Measurements from ENCODE around the gene PRR36. TPM values are rescaled to one million over a fixed set of nuclear protein-coding genes. Genes with fewer than 3 reads are reported as not detected.

PRR36 gene
- total and polyA plus RNA-seq, 10 of the 15 experiments (the other 5 are each of a cell fraction or from before 2014, with no cell fraction given): 0.04 TPM; not detected in 9

GRCh38 chr19:7920519-7921301, 46.5 kb upstream of the PRR36 start:
- intact Hi-C loops (cut with micrococcal nuclease; ENCODE audit: unreplicated experiment): no loop called here
- ChIA-PET RAD21 (ENCODE audit: unreplicated experiment) (interaction anchor here (0.6 to 2.5 kb wide), 16 partner anchors 9 to 818 kb away, joined by 3 to 17 read pairs (median 4); partner anchors contain the start of genes MAP2K7, TIMM44 and TRAPPC5), SMC1A (ENCODE audit: uncharacterized antibody, unreplicated experiment) (interaction anchor here (1.6 to 2.5 kb wide), 2 partner anchors 17 to 23 kb away, joined by 7 to 13 read pairs; partner anchors contain the start of genes MAP2K7 and TIMM44), CTCF (interaction anchor here (0.6 to 3.9 kb wide), 11 partner anchors 12 to 352 kb away, joined by 3 to 32 read pairs (median 3); partner anchors contain the start of genes MAP2K7, TIMM44 and TRAPPC5), POLR2A (interaction anchor here (0.5 to 2.9 kb wide), 9 partner anchors 9 to 821 kb away, joined by 3 to 27 read pairs (median 4); partner anchors contain the start of genes MAP2K7 and TIMM44)
- H4K20me1 ChIP-seq (ENCODE audit: control insufficient read depth, insufficient read depth): no peaks in the 10 kb centered on the region
- H3K79me2 ChIP-seq (ENCODE audit: control insufficient read depth, insufficient read depth, low read length): no peaks in the 10 kb centered on the region
- H3K4me2 ChIP-seq (ENCODE audit: control insufficient read depth, insufficient read depth): peak overlapping the region; percentile 96
- BruUV-seq (replicated peaks): TSS peak; percentile 88
- peak overlapping the region; percentile 97 for H2AFZ ChIP-seq (ENCODE audit: control insufficient read depth, low read depth, low read length)
- H3K4me3 ChIP-seq: peak overlapping the region; percentile 82
- in situ Hi-C loops (cut with MboI): no loop called here
- H3K9ac ChIP-seq (ENCODE audit: control insufficient read depth, insufficient read depth, low read length): peak overlapping the region; percentile 69
- peaks cover 8 to 21% of the 10 kb centered on the region in 2 experiments for H3K27me3 ChIP-seq (replicated peaks in 1 of 2; ENCODE audit: control insufficient read depth in 2 of 2, insufficient read depth in 2 of 2, low read length in 1 of 2)
- ATAC-seq (peak; percentile 72), DNase-seq (ENCODE audit: low read depth, low spot score) (peak; percentile 78), FAIRE-seq (peak; percentile 57)
- H3K36me3 ChIP-seq (ENCODE audit: control insufficient read depth in 2 of 2, insufficient read depth in 2 of 2, low read length in 1 of 2): no peaks in the 10 kb centered on the region; a peak in 1 of 4 replicates
- WGBS (ENCODE audit: insufficient coverage, insufficient replicate concordance, low lambda C conversion rate, missing lambda C conversion rate): 2% methylated on average over 21 of the region's 62 CpGs
- peak overlapping the region; percentile 44 for H3K27ac ChIP-seq (ENCODE audit: control insufficient read depth, insufficient read depth)
- H3K4me1 ChIP-seq (ENCODE audit: control insufficient read depth, insufficient read depth, low read length): peaks cover 11% of the 10 kb centered on the region
- H3K9me3 ChIP-seq (replicated peaks; ENCODE audit: control insufficient read depth, insufficient read depth, low read length): no peaks in the 10 kb centered on the region; the same call in 2 of the 3 replicates
- TF ChIP-seq ZZZ3 (IDR thresholded peaks at IDR 0.05; ENCODE audit: control insufficient read depth, insufficient read length, low read depth): no peak
- TF ChIP-seq, protein P1, sequence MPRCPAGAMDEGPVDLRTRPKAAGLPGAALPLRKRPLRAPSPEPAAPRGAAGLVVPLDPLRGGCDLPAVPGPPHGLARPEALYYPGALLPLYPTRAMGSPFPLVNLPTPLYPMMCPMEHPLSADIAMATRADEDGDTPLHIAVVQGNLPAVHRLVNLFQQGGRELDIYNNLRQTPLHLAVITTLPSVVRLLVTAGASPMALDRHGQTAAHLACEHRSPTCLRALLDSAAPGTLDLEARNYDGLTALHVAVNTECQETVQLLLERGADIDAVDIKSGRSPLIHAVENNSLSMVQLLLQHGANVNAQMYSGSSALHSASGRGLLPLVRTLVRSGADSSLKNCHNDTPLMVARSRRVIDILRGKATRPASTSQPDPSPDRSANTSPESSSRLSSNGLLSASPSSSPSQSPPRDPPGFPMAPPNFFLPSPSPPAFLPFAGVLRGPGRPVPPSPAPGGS (IDR thresholded peaks at IDR 0.05; ENCODE audit: borderline replicate concordance, insufficient read depth, low read depth, low read length, poor library complexity, severe bottlenecking): no peak
- no peak for TF ChIP-seq SMARCA5 (IDR thresholded peaks at IDR 0.05)
- TF ChIP-seq MXI1 (IDR thresholded peaks at IDR 0.05; ENCODE audit: low read depth, low read length): no peak; the same call in 1 of the 2 replicates
- TF ChIP-seq FOXK2 (IDR thresholded peaks at IDR 0.05): no peak
- TF ChIP-seq, protein P2, sequence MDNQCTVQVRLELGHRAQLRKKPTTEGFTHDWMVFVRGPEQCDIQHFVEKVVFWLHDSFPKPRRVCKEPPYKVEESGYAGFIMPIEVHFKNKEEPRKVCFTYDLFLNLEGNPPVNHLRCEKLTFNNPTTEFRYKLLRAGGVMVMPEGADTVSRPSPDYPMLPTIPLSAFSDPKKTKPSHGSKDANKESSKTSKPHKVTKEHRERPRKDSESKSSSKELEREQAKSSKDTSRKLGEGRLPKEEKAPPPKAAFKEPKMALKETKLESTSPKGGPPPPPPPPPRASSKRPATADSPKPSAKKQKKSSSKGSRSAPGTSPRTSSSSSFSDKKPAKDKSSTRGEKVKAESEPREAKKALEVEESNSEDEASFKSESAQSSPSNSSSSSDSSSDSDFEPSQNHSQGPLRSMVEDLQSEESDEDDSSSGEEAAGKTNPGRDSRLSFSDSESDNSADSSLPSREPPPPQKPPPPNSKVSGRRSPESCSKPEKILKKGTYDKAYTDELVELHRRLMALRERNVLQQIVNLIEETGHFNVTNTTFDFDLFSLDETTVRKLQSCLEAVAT (IDR thresholded peaks at IDR 0.05): peak; percentile 52; the same call in 1 of the 2 replicates
- no peak for TF ChIP-seq E4F1 (IDR thresholded peaks at IDR 0.05; ENCODE audit: borderline replicate concordance, partially characterized antibody)
- no peak for TF ChIP-seq YY1 (IDR thresholded peaks at IDR 0.05; ENCODE audit: low read depth, low read length)
- TF ChIP-seq BHLHE40 (IDR thresholded peaks at IDR 0.05; ENCODE audit: borderline replicate concordance in 1 of 2, low read depth in 2 of 2, low read length in 1 of 2): peak; percentile 6 to 10; a peak in 2 of 4 replicates
- no peak for TF ChIP-seq RBBP5 (conservative IDR thresholded peaks at IDR 0.05)
- TF ChIP-seq BCL11A (IDR thresholded peaks at IDR 0.05; ENCODE audit: low read depth, low read length): no peak
- no peak for TF ChIP-seq ZBED1 (IDR thresholded peaks at IDR 0.05; ENCODE audit: borderline replicate concordance)
- TF ChIP-seq SMAD1 (IDR thresholded peaks at IDR 0.05; ENCODE audit: low read depth, partially characterized antibody): no peak
- TF ChIP-seq, protein P3, sequence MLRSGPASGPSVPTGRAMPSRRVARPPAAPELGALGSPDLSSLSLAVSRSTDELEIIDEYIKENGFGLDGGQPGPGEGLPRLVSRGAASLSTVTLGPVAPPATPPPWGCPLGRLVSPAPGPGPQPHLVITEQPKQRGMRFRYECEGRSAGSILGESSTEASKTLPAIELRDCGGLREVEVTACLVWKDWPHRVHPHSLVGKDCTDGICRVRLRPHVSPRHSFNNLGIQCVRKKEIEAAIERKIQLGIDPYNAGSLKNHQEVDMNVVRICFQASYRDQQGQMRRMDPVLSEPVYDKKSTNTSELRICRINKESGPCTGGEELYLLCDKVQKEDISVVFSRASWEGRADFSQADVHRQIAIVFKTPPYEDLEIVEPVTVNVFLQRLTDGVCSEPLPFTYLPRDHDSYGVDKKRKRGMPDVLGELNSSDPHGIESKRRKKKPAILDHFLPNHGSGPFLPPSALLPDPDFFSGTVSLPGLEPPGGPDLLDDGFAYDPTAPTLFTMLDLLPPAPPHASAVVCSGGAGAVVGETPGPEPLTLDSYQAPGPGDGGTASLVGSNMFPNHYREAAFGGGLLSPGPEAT (IDR thresholded peaks at IDR 0.05; ENCODE audit: low read depth): 0 out of 2 replicates have a peak, but pooled peaks have one; percentile 14
- TF ChIP-seq PAX5 (IDR thresholded peaks at IDR 0.05; ENCODE audit: borderline replicate concordance, low read depth, low read length): no peak
- no peak for TF ChIP-seq NR2C1 (IDR thresholded peaks at IDR 0.05)
